RWPE2 (cell line): ENCODE results near the gene WSCD1.

Experiments
- ATAC-seq: fragments of 200-7000 bp; cut with Tn5 transposase; 3 replicates; pipeline ENCODE4 v1.9.1; 2021; ENCODE audit warnings: low read depth
- DNase-seq: peaks from one replicate; pipeline ENCODE4 v3.0.0-alpha.2; 2020; ENCODE audit warnings: low spot score
- H3K27ac ChIP-seq: fragments of 450-650 bp; 2 replicates; pipeline ENCODE4 v1.5.1; 2017; ENCODE audit warnings: mild to moderate bottlenecking; ENCODE audit not compliant: poor library complexity, severe bottlenecking
- H3K27me3 ChIP-seq: fragments of 250-450 bp; sonication (Bioruptor Pico); 2 replicates; pipeline ENCODE4 v1.5.1; 2021; ENCODE audit warnings: mild to moderate bottlenecking, moderate library complexity; ENCODE audit not compliant: insufficient read depth, poor library complexity, severe bottlenecking
- H3K36me3 ChIP-seq: fragments of 250-450 bp; sonication (Bioruptor Pico); 2 replicates; pipeline ENCODE4 v1.5.1; 2020; ENCODE audit warnings: low read depth, mild to moderate bottlenecking, moderate library complexity
- H3K4me1 ChIP-seq: fragments of 250-450 bp; sonication (Bioruptor Pico); 2 replicates; pipeline ENCODE4 v1.5.1; 2021; ENCODE audit warnings: mild to moderate bottlenecking, moderate library complexity; ENCODE audit not compliant: insufficient read depth, poor library complexity, severe bottlenecking
- H3K4me3 ChIP-seq: fragments of 250-450 bp; sonication (Bioruptor Pico); 2 replicates; pipeline ENCODE4 v1.5.1; 2021; ENCODE audit warnings: mild to moderate bottlenecking, moderate library complexity; ENCODE audit not compliant: severe bottlenecking
- H3K9me3 ChIP-seq: fragments of 250-450 bp; sonication (Bioruptor Pico); 2 replicates; pipeline ENCODE4 v1.5.1; 2021; ENCODE audit warnings: mild to moderate bottlenecking, moderate library complexity; ENCODE audit not compliant: severe bottlenecking
- CTCF ChIP-seq: fragments of 450-650 bp; IDR thresholded peaks from one replicate; pipeline ENCODE4 v1.5.1; 2017; ENCODE audit warnings: mild to moderate bottlenecking, moderate library complexity; ENCODE audit not compliant: poor library complexity, severe bottlenecking

Gene WSCD1

GRCh38 chr17:6138761-6139446, 68.7 kb downstream of the WSCD1 start:
- no peaks in the 10 kb centered on the region for H3K4me1 ChIP-seq
- ATAC-seq (no peak), DNase-seq (no peak)
- no peak for TF ChIP-seq CTCF
- no peaks in the 10 kb centered on the region for H3K36me3 ChIP-seq
- H3K4me3 ChIP-seq: no peak overlapping the region
- peaks cover 47% of the 10 kb centered on the region for H3K27me3 ChIP-seq
- H3K9me3 ChIP-seq: no peaks in the 10 kb centered on the region
- H3K27ac ChIP-seq: no peak overlapping the region

- H3K27me3 ChIP-seq: peaks cover 45% of the 10 kb centered on the region
- H3K9me3 ChIP-seq: no peaks in the 10 kb centered on the region
- H3K27ac ChIP-seq: no peak overlapping the region
- H3K4me3 ChIP-seq: no peak overlapping the region
- ATAC-seq: no peak
- no peaks in the 10 kb centered on the region for H3K36me3 ChIP-seq
- H3K4me1 ChIP-seq: no peaks in the 10 kb centered on the region
- TF ChIP-seq CTCF: no peak
- DNase-seq: no peak
These were observed 69.3 kb downstream of the WSCD1 start for GRCh38 chr17:6139447-6139832.

DNA sequence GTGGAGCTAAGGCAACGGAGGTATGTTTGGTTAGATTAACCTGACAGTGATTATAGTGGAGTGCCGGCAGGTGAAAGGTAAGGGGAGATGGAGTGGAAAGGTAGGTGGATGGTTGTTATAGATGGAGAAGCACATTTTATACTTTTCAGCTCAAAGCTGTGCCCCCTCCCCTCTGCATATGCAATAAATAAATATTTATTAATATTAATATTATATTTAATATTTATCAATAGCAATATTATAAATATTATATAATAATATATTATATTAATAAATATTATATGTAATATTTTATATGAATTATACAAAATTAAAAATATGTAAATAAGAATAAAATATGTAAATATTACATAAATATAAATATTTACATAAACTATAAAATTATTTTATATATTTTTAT, 70.0 kb downstream of the WSCD1 start:
- no peak overlapping the region for H3K27ac ChIP-seq
- H3K36me3 ChIP-seq: no peaks in the 10 kb centered on the region
- H3K4me1 ChIP-seq: no peaks in the 10 kb centered on the region
- no peak overlapping the region for H3K4me3 ChIP-seq
- H3K9me3 ChIP-seq: no peaks in the 10 kb centered on the region
- DNase-seq (no peak), ATAC-seq (no peak)
- peaks cover 43% of the 10 kb centered on the region for H3K27me3 ChIP-seq
- TF ChIP-seq CTCF: no peak

DNA sequence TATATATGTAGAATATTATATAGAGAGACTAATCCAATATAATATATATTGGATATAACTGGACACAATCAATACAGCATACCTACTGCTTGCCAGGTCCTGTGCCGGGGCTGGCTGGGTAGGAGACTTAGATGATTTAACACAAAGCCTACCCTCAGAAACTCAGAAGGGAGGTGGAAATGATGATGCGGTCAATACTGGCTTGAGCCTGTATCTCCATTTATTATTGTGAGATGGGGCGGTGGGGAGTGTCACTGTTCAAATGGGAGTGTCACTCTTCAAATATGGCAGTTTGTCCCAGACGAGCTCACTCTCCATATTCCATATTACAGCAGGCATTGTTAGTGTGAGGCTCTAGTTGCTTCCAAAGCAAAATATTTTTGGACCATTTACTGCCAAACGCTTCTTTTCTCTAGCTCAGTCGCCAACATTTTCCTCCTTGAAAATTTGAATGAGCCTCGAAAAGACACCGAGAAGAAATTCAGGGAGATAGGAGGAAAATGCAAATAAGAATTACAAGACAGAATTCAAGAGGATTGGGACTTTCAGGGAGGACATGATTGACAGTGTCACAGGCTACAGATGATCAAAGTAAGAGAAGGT, 70.7 kb downstream of the WSCD1 start:
- no peak for TF ChIP-seq CTCF
- H3K4me1 ChIP-seq: no peaks in the 10 kb centered on the region
- no peak overlapping the region for H3K27ac ChIP-seq
- H3K36me3 ChIP-seq: no peaks in the 10 kb centered on the region
- no peaks in the 10 kb centered on the region for H3K9me3 ChIP-seq
- H3K27me3 ChIP-seq: peaks cover 43% of the 10 kb centered on the region
- H3K4me3 ChIP-seq: no peak overlapping the region
- DNase-seq (no peak), ATAC-seq (no peak)

DNA sequence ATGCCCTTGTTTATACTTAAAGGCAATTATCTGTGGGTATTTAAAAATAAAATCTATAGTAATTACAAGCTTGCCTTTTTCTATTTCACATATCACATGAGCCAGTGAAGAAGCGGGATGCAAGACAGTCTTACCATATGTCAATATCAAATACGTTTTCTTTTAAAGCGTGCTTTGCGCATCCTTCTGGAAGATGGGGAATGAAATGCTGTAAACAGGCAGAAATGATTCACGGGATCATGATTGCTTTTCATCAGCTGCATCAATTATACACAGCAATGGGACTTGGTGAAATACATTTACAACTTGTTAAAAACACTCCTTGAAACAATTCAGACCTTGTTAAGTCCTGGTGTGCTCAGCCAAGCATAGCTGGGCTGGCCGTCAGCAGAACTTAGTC, 72.5 kb downstream of the WSCD1 start:
- no peak for ATAC-seq
- TF ChIP-seq CTCF: no peak
- Histone ChIP-seq H3K27me3 (peaks cover 39% of the 10 kb centered on the region), H3K27ac (no peak overlapping the region), H3K36me3 (no peaks in the 10 kb centered on the region), H3K9me3 (no peaks in the 10 kb centered on the region), H3K4me3 (no peak overlapping the region), H3K4me1 (no peaks in the 10 kb centered on the region)
- DNase-seq: no peak
